K562 (cell line): ENCODE data around the gene CHMP2A. TPM values are rescaled to one million over a fixed set of nuclear protein-coding genes. Genes with fewer than 3 reads are reported as not detected.

ENCODE experiments used
- ATAC-seq: fragments of 200-7000 bp; cut with Tn5 transposase; 3 replicates; pipeline ENCODE4 v1.9.1; 2020; ENCODE audit warnings: moderate library complexity
- BruUV-seq: library from RNA; stranded (reverse); fragments of 400-500 nt; replicated peaks from 2 replicates; lab custom pipeline; 2021; lab: Mats Ljungman, UMichigan
- CTCF ChIA-PET: fragments of 300-600 bp; formaldehyde crosslinking; extraction: SDS; loops from one replicate; lab custom pipeline; 2021; ENCODE audit warnings: low intra/inter-chr PET ratio; lab: Yijun Ruan, JAX
- POLR2A ChIA-PET: fragments of 300-600, 350-650 bp; sonication (Branson Sonifier 250); formaldehyde crosslinking; extraction: SDS; loops from one replicate; lab custom pipeline; 2021; ENCODE audit warnings: antibody characterized with exemption, inconsistent platforms; lab: Yijun Ruan, JAX
- DNase-seq, 4 experiments: peaks; one replicate each; pipeline versions ENCODE4 v3.0.0 to v3.0.0-alpha.2; 2011 to 2018; ENCODE audit warnings: low spot score in 3 of 4, mixed read lengths in 3 of 4; ENCODE audit errors: extremely low read depth in 1 of 4
- FAIRE-seq: peaks from 2 replicates; lab custom pipeline; 2011; peaks lifted over from hg19 to GRCh38; lab: Jason Lieb, UNC
- H2AFZ ChIP-seq: 2 replicates; pipeline ENCODE4 v1.6.0; 2011; ENCODE audit warnings: low read depth, low read length, control low read depth, inconsistent platforms
- H3K27ac ChIP-seq: fragments of 200-600 bp; 3 replicates; pipeline ENCODE4 v1.8.0; 2011; ENCODE audit warnings: low read depth, mild to moderate bottlenecking, control low read depth, inconsistent platforms, low read length, moderate library complexity, mixed read lengths; ENCODE audit errors: extremely low read depth
- H3K27me3 ChIP-seq, 2 experiments: fragments of 300-600 bp in 1 of 2; 2 replicates in 1 of 2; 3 replicates in 1 of 2; pipeline versions ENCODE4 v1.6.0 to v1.8.0; 2011; ENCODE audit warnings: inconsistent platforms in 2 of 2, low read length in 2 of 2, mild to moderate bottlenecking in 1 of 2, mixed read lengths in 1 of 2, moderate library complexity in 1 of 2; ENCODE audit not compliant: control insufficient read depth in 2 of 2, insufficient read depth in 2 of 2
- H3K36me3 ChIP-seq: fragments of 300-600 bp; 3 replicates; pipeline ENCODE4 v1.8.0; 2011; ENCODE audit warnings: mild to moderate bottlenecking, low read length, inconsistent platforms; ENCODE audit not compliant: control insufficient read depth, insufficient read depth
- H3K4me1 ChIP-seq, 2 experiments: fragments of 200-600 bp in 1 of 2; replicated peaks in 1 of 2; 2 replicates in 1 of 2; 3 replicates in 1 of 2; pipeline versions ENCODE4 v1.5.1 to v1.8.0; 2011; ENCODE audit warnings: inconsistent platforms in 2 of 2, low read length in 2 of 2, mild to moderate bottlenecking in 1 of 2, mixed read lengths in 1 of 2, moderate library complexity in 1 of 2; ENCODE audit not compliant: control insufficient read depth in 2 of 2, insufficient read depth in 2 of 2
- H3K4me2 ChIP-seq: 2 replicates; pipeline ENCODE4 v1.6.1; 2011; ENCODE audit warnings: low read length, control low read depth, inconsistent platforms, mixed read lengths; ENCODE audit not compliant: insufficient read depth
- H3K4me3 ChIP-seq: fragments of 200-600 bp; sonication (generic), shearing (Covaris generic); 2 replicates; pipeline ENCODE4 v1.5.1; 2016; ENCODE audit warnings: control low read depth, inconsistent platforms
- H3K79me2 ChIP-seq: fragments of 200-600 bp; 3 replicates; pipeline ENCODE4 v1.8.0; 2011; ENCODE audit warnings: low read length, inconsistent platforms; ENCODE audit not compliant: control insufficient read depth, insufficient read depth
- H3K9ac ChIP-seq, 2 experiments: 2 replicates each; pipeline versions ENCODE4 v1.6.0 to v1.6.1; 2011; ENCODE audit warnings: low read depth in 2 of 2, low read length in 2 of 2, control low read depth in 1 of 2, inconsistent platforms in 1 of 2, mild to moderate bottlenecking in 1 of 2, mixed read lengths in 1 of 2; ENCODE audit not compliant: insufficient read depth in 1 of 2
- H3K9me1 ChIP-seq: one replicate; pipeline ENCODE4 v1.6.0; 2011; ENCODE audit warnings: inconsistent platforms, mild to moderate bottlenecking, low read length, moderate library complexity; ENCODE audit not compliant: control insufficient read depth, insufficient read depth
- H3K9me3 ChIP-seq: replicated peaks from 2 replicates; pipeline ENCODE4 v1.5.1; 2011; ENCODE audit warnings: low read depth, low read length, inconsistent platforms; ENCODE audit not compliant: control insufficient read depth, insufficient read depth
- H4K20me1 ChIP-seq: replicated peaks from 2 replicates; pipeline ENCODE4 v1.6.1; 2011; ENCODE audit warnings: low read length, inconsistent platforms, mixed read lengths; ENCODE audit not compliant: control insufficient read depth, insufficient read depth
- HDGF ChIP-seq: fragments of 450-650 bp; IDR thresholded peaks from 2 replicates; pipeline ENCODE4 v1.6.1; 2016
- TEAD1 ChIP-seq, 2 experiments: fragments of 450-650 bp in 1 of 2; sonication (generic) in 1 of 2; formaldehyde crosslinking; IDR thresholded peaks; 2 replicates each; pipeline versions ENCODE4 v1.4.0 to v1.8.0; 2020 to 2022; ENCODE audit warnings: mild to moderate bottlenecking in 2 of 2, missing genetic modification reagents in 1 of 2
- ZFP1 ChIP-seq: fragments of 450-650 bp; formaldehyde crosslinking; IDR thresholded peaks from 2 replicates; pipeline ENCODE4 v1.4.0; 2020; ENCODE audit warnings: mild to moderate bottlenecking, mixed read lengths
- ZNF347 ChIP-seq: fragments of 450-650 bp; formaldehyde crosslinking; IDR thresholded peaks from 2 replicates; pipeline ENCODE4 v1.4.0; 2020; ENCODE audit warnings: low read depth, mild to moderate bottlenecking, moderate library complexity
- ZNF644 ChIP-seq: fragments of 200-800 bp; sonication (Bioruptor generic); IDR thresholded peaks from 2 replicates; pipeline ENCODE4 v1.6.1; 2016; ENCODE audit warnings: low read depth, missing genetic modification characterization, missing compliant biosample characterization
- WGBS: fragments of 100-300 bp; shearing (Covaris generic); methylation state at CpG from one replicate; pipeline ENCODE4 v1.1.6; 2016; ENCODE audit warnings: low coverage, mixed read lengths; ENCODE audit not compliant: insufficient coverage; ENCODE audit errors: missing lambda C conversion rate; 5-methylcytosine and 5-hydroxymethylcytosine counted together
- in situ Hi-C: fragments of 300-500 bp; cut with MboI; formaldehyde crosslinking; loops from 4 replicates; pipeline ENCODE4 v1.15.0; 2018; ENCODE audit warnings: inconsistent platforms, mixed read lengths
- intact Hi-C: fragments of 100-400 bp; cut with micrococcal nuclease; formaldehyde crosslinking; loops from 2 replicates; pipeline ENCODE4 v1.14.2; 2022
- polyA plus RNA-seq, 8 experiments: library from polyadenylated mRNA; depleted of rRNA in 4 of 8; stranded (reverse) in 5 of 8; unstranded in 3 of 8; fragments of >200 nt; fragmentation: Nextera tagmentation in 2 of 8; fragmentation: Illumina TruSeq in 1 of 8; extraction: Ambion mirVana in 2 of 8; extraction: Trizol in 1 of 8; gene quantifications; 2 replicates each; pipeline versions ENCODE4 v1.2.1 to v1.2.3, GENCODE V29; 2011 to 2014; ENCODE audit warnings: inconsistent platforms in 1 of 8, missing spikeins in 1 of 8
- total RNA-seq, 7 experiments: library from RNA; depleted of rRNA in 6 of 7; stranded (reverse); fragments of >200 nt in 6 of 7; fragmentation: Illumina TruSeq in 2 of 7; extraction: Trizol in 2 of 7; gene quantifications; 2 replicates each; pipeline versions ENCODE4 v1.2.1 to v1.2.3, GENCODE V29; 2011 to 2021; ENCODE audit warnings: low replicate concordance in 1 of 7
- TF ChIP-seq, protein P1 (sequence below): fragments of 250-450 bp; sonication (Bioruptor Pico); IDR thresholded peaks from 2 replicates; pipeline ENCODE4 v1.5.0; 2021; ENCODE audit warnings: mild to moderate bottlenecking, moderate library complexity
- TF ChIP-seq, protein P2 (sequence below): fragments of 200-800 bp; sonication (Bioruptor generic); IDR thresholded peaks from 2 replicates; pipeline ENCODE4 v1.6.1; 2017; ENCODE audit warnings: missing genetic modification characterization, missing compliant biosample characterization
- TF ChIP-seq, protein P3 (sequence below): fragments of 450-650 bp; formaldehyde crosslinking; IDR thresholded peaks from 2 replicates; pipeline ENCODE4 v1.4.0; 2022; ENCODE audit warnings: missing genetic modification characterization
- TF ChIP-seq, protein P4 (sequence below): sonication (generic); formaldehyde crosslinking; IDR thresholded peaks from 2 replicates; pipeline ENCODE4 v1.8.0; 2022; ENCODE audit warnings: mild to moderate bottlenecking, low read depth, missing genetic modification reagents
- TF ChIP-seq, protein P5 (sequence below): sonication (generic); formaldehyde crosslinking; IDR thresholded peaks from 2 replicates; pipeline ENCODE4 v1.8.0; 2023; ENCODE audit warnings: mild to moderate bottlenecking, missing genetic modification reagents

CHMP2A gene
- total and polyA plus RNA-seq, 9 of the 15 experiments (the other 6 are each of a cell fraction or from before 2014, with no cell fraction given) = 57.6 to 159 (median 87.2) TPM

DNA sequence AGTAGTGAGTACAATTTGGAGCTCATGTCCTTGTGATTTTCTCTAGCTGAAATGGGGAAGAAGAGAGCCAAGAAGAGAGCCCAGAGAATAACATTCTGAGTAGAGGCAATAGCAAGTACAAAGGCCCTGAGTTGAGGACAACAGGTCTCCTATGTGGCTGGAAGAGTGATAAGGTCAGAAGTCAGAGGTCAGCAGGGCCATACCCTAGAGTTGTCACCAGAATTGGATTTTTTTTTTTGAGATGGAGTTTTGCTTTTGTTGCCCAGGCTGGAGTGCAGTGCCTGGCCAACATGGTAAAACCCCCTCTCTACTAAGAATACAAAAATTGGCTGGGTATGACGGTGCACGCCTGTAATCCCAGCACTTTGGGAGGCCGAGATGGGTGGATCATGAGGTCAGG is 19.0 kb downstream of the CHMP2A start (continued):
- TF ChIP-seq, protein P1, sequence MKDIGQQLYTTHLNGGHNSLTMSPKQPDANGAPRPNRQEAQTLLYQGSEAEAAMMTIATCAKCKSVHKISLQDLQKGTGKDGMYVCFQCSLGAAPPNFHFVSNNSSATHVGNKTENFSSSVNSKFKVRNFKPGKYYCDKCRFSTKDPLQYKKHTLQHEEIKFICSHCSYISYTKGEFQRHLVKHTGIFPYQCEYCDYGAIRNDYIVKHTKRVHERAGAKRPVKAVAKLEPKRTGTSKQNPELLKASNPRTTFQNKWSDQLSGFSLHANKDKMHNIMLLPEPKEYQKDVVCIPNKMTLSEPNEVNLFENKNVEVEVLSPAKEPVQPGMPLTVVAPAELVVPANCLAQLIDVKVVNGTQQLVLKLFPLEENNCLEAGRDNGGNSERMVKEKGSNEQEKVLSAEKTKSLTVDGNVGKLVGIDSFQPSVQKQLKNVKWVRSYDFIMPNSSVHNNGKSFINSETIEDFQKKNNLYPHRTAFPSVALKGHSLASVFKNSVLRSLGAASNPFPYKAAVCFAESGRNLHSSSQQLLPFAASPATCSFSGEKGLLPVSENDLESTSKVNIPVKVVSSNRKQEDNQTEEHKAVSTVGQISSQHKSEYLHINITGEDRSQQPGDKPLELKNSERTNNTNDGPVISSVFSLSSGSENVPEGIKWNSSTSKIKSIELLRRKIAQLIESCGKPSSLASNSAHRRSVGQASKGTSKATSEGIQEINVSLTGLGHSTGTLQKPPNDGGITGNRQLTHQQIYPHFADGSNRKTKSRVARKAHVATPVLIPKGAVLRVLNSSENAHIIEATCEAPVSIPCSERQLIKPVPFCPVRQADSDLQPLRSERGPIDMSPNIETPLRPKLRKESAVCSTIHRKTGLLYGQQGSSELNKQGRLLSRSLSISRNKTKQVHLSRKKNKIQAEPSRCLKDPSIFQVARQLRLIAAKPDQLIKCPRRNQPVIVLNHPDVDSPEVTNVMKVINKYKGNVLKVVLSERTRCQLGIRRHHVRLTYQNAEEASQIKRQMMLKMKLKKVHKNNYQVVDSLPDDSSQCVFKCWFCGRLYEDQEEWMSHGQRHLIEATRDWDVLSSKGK (CRISPR knock-in tag) = no peak
- TF ChIP-seq ZNF347 (CRISPR knock-in tag) = no peak

DNA sequence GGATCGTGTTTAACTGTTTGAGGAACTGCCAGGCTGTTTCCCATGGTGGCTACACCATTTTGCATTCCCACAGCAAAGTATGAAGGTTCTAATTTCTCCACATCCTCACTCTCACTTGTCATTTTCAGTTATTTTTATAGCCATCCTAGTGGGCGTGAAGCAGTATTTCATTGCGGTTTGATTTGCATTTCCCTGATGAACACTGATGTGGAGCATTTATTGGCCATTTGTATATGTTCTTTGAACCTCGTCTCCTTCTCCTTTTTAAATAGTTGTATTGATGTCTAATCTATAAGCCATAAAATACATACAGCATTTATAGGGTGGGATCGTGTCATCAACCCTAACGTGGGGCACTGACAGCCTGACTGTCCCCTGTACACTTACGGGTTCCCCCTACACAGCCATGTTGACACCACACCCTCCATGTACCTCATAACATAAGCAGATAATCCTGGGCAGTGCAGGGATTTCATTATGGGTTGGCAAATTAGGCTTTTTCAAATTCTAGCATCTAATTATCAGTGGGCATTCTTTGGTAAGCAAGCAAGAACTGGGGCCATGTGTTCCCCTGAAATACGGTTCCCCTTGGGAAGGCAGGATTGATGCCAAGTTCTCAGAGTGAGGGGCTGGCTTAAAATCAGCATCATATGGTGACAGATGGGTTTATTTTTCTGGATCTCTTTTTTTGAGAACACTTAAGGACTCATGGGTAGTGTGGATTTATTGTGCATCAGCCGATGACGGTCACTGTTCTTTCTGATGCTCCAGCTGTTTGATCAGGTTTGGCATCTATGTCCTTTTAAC is 23.7 kb downstream of the CHMP2A start:
- 14% methylated on average over 10 of the region's 10 CpGs for WGBS
- H3K27ac ChIP-seq = no peak overlapping the region
- no peaks in the 10 kb centered on the region for H3K9me3 ChIP-seq
- no peaks in the 10 kb centered on the region for H3K36me3 ChIP-seq
- H3K9me1 ChIP-seq = no peaks in the 10 kb centered on the region
- no peak overlapping the region for H3K4me3 ChIP-seq
- BruUV-seq = no TSS peak
- ATAC-seq (no peak), FAIRE-seq (no peak), DNase-seq (no peak)
- no peak overlapping the region for H3K4me2 ChIP-seq
- ChIA-PET CTCF (no interaction called here), POLR2A (interaction anchor here (0.8 to 1.3 kb wide), 2 partner anchors 12 to 13 kb away, joined by 3 to 4 read pairs; partner anchors contain the start of gene TRIM28)
- intact Hi-C loops = no loop called here
- in situ Hi-C loops = no loop called here
- no peaks in the 10 kb centered on the region for H4K20me1 ChIP-seq
- H2AFZ ChIP-seq = no peak overlapping the region
- no peak overlapping the region for H3K9ac ChIP-seq
- H3K79me2 ChIP-seq = no peaks in the 10 kb centered on the region
- peaks cover 0 to 3% of the 10 kb centered on the region in 2 experiments; a peak in 1 of 5 replicates for H3K4me1 ChIP-seq
- peaks cover 0 to 5% of the 10 kb centered on the region in 2 experiments; a peak in 1 of 5 replicates for H3K27me3 ChIP-seq
- TF ChIP-seq HDGF = no peak
- no peak for TF ChIP-seq TEAD1 (CRISPR knock-in tag; IDR thresholded peaks at IDR 0.05)
- TF ChIP-seq, protein P2, sequence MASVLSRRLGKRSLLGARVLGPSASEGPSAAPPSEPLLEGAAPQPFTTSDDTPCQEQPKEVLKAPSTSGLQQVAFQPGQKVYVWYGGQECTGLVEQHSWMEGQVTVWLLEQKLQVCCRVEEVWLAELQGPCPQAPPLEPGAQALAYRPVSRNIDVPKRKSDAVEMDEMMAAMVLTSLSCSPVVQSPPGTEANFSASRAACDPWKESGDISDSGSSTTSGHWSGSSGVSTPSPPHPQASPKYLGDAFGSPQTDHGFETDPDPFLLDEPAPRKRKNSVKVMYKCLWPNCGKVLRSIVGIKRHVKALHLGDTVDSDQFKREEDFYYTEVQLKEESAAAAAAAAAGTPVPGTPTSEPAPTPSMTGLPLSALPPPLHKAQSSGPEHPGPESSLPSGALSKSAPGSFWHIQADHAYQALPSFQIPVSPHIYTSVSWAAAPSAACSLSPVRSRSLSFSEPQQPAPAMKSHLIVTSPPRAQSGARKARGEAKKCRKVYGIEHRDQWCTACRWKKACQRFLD (CRISPR knock-in tag) = no peak
- TF ChIP-seq, protein P3, sequence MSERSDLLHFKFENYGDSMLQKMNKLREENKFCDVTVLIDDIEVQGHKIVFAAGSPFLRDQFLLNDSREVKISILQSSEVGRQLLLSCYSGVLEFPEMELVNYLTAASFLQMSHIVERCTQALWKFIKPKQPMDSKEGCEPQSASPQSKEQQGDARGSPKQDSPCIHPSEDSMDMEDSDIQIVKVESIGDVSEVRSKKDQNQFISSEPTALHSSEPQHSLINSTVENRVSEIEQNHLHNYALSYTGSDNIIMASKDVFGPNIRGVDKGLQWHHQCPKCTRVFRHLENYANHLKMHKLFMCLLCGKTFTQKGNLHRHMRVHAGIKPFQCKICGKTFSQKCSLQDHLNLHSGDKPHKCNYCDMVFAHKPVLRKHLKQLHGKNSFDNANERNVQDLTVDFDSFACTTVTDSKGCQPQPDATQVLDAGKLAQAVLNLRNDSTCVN (CRISPR knock-in tag) = no peak
- TF ChIP-seq ZFP1 (CRISPR knock-in tag) = no peak
- no peak for TF ChIP-seq ZNF644 (tag)
- TF ChIP-seq, protein P4, sequence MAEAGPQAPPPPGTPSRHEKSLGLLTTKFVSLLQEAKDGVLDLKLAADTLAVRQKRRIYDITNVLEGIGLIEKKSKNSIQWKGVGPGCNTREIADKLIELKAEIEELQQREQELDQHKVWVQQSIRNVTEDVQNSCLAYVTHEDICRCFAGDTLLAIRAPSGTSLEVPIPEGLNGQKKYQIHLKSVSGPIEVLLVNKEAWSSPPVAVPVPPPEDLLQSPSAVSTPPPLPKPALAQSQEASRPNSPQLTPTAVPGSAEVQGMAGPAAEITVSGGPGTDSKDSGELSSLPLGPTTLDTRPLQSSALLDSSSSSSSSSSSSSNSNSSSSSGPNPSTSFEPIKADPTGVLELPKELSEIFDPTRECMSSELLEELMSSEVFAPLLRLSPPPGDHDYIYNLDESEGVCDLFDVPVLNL = no peak
- TF ChIP-seq, protein P5, sequence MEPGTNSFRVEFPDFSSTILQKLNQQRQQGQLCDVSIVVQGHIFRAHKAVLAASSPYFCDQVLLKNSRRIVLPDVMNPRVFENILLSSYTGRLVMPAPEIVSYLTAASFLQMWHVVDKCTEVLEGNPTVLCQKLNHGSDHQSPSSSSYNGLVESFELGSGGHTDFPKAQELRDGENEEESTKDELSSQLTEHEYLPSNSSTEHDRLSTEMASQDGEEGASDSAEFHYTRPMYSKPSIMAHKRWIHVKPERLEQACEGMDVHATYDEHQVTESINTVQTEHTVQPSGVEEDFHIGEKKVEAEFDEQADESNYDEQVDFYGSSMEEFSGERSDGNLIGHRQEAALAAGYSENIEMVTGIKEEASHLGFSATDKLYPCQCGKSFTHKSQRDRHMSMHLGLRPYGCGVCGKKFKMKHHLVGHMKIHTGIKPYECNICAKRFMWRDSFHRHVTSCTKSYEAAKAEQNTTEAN = no peak
